B cell (primary cell): ENCODE measurements around the gene PTPRE. TPM values are rescaled to one million over a fixed set of nuclear protein-coding genes. Genes with fewer than 3 reads are reported as not detected.

ENCODE experiments used
- ATAC-seq: fragments of 200-7000 bp; cut with Tn5 transposase; one replicate; pipeline ENCODE4 v1.10.0; 2021; ENCODE audit warnings: low read depth, mild to moderate bottlenecking, moderate number of reproducible peaks, moderate library complexity
- CTCF ChIA-PET: fragments of 350-600 bp; sonication (Branson Sonifier 250); formaldehyde crosslinking; loops from one replicate; lab custom pipeline; 2021; ENCODE audit warnings: antibody characterized with exemption, inconsistent platforms; lab: Charles Lee
- POLR2A ChIA-PET: fragments of 350-600 bp; sonication (Branson Sonifier 250); formaldehyde crosslinking; loops from one replicate; lab custom pipeline; 2021; ENCODE audit warnings: antibody characterized with exemption; lab: Charles Lee
- DNase-seq: peaks from one replicate; pipeline ENCODE4 v3.0.0; 2013
- H2AFZ ChIP-seq: 2 replicates; pipeline ENCODE4 v1.6.1; 2012; ENCODE audit warnings: mild to moderate bottlenecking, low read depth, low read length; ENCODE audit not compliant: insufficient read depth, poor library complexity, severe bottlenecking
- H3K27ac ChIP-seq, 2 donors: 1 replicate in 1 of 2; 2 replicates in 1 of 2; pipeline ENCODE4 v1.5.1; 2012 to 2013; ENCODE audit warnings: low read length in 2 of 2, mild to moderate bottlenecking in 2 of 2, moderate library complexity in 1 of 2
- H3K27me3 ChIP-seq, 4 experiments: fragments of 200-600 bp in 1 of 4; sonication (generic) in 1 of 4; replicated peaks in 1 of 4; 1 replicate in 2 of 4; 2 replicates in 2 of 4; pipeline versions ENCODE4 v1.6.1 to v1.7.0; 2013 to 2016; ENCODE audit warnings: low read length in 3 of 4, mild to moderate bottlenecking in 2 of 4, mixed read lengths in 1 of 4, moderate library complexity in 1 of 4; ENCODE audit not compliant: insufficient read depth in 4 of 4, control insufficient read depth in 3 of 4; ENCODE audit errors: control extremely low read depth in 1 of 4
- H3K36me3 ChIP-seq, 2 experiments: replicated peaks in 1 of 2; 1 replicate in 1 of 2; 2 replicates in 1 of 2; pipeline versions ENCODE4 v1.6.1 to v1.7.1; 2013; ENCODE audit warnings: low read length in 1 of 2; ENCODE audit not compliant: insufficient read depth in 2 of 2, control insufficient read depth in 1 of 2; ENCODE audit errors: control extremely low read depth in 1 of 2, extremely low read depth in 1 of 2
- H3K4me1 ChIP-seq, 2 donors: fragments of 200-600 bp in 1 of 2; sonication (generic) in 1 of 2; 1 replicate in 1 of 2; 2 replicates in 1 of 2; pipeline versions ENCODE4 v1.5.1 to v1.6.1; 2013 to 2017; ENCODE audit warnings: low read length in 2 of 2; ENCODE audit not compliant: control insufficient read depth in 2 of 2, insufficient read depth in 2 of 2
- H3K4me2 ChIP-seq: replicated peaks from 2 replicates; pipeline ENCODE3; 2012; ENCODE audit warnings: mild to moderate bottlenecking, low read depth, low read length; ENCODE audit not compliant: poor library complexity, severe bottlenecking
- H3K4me3 ChIP-seq, 5 experiments: fragments of 200-600 bp in 1 of 5; sonication (generic) in 1 of 5; 1 replicate in 3 of 5; 2 replicates in 2 of 5; pipeline versions ENCODE4 v1.5.1 to v1.7.0; 2011 to 2016; ENCODE audit warnings: low read length in 4 of 5, mild to moderate bottlenecking in 4 of 5, low read depth in 2 of 5, control low read depth in 1 of 5, moderate library complexity in 1 of 5; ENCODE audit not compliant: insufficient read depth in 1 of 5; ENCODE audit errors: control extremely low read depth in 1 of 5, extremely low read depth in 1 of 5
- H3K79me2 ChIP-seq: fragments of 200-600 bp; sonication (generic); one replicate; pipeline ENCODE4 v1.6.0; 2016; ENCODE audit warnings: low read length; ENCODE audit not compliant: control insufficient read depth, insufficient read depth
- H3K9ac ChIP-seq: fragments of 200-600 bp; sonication (generic); 2 replicates; pipeline ENCODE4 v1.6.1; 2017; ENCODE audit warnings: mild to moderate bottlenecking, low read length, moderate library complexity
- H3K9me3 ChIP-seq, 3 donors: one replicate each; pipeline versions ENCODE4 v1.6.1 to v1.7.1; 2013; ENCODE audit warnings: low read length in 2 of 3; ENCODE audit not compliant: control insufficient read depth in 2 of 3, insufficient read depth in 1 of 3; ENCODE audit errors: control extremely low read depth in 1 of 3
- H4K20me1 ChIP-seq: 2 replicates; pipeline ENCODE4 v1.6.0; 2012; ENCODE audit warnings: mild to moderate bottlenecking, low read length; ENCODE audit not compliant: insufficient read depth, control insufficient read depth, poor library complexity, severe bottlenecking
- H3K27ac Mint-ChIP-seq: one replicate; pipeline ENCODE4 v1.8.0; 2021; ENCODE audit warnings: mixed read lengths
- H3K27me3 Mint-ChIP-seq: one replicate; pipeline ENCODE4 v1.8.0; 2021; ENCODE audit warnings: mixed read lengths
- H3K4me1 Mint-ChIP-seq: one replicate; pipeline ENCODE4 v1.8.0; 2021; ENCODE audit warnings: mixed read lengths
- H3K4me3 Mint-ChIP-seq: one replicate; pipeline ENCODE4 v1.8.0; 2021; ENCODE audit warnings: mixed read lengths
- H3K9me3 Mint-ChIP-seq: one replicate; pipeline ENCODE4 v1.8.0; 2022; ENCODE audit warnings: mixed read lengths; ENCODE audit not compliant: insufficient read depth
- EZH2 ChIP-seq: IDR thresholded peaks from 2 replicates; pipeline ENCODE4 v1.6.1; 2012; ENCODE audit warnings: borderline replicate concordance, low read depth, mild to moderate bottlenecking, moderate library complexity, low read length; ENCODE audit not compliant: insufficient read depth, poor library complexity, severe bottlenecking
- WGBS: methylation state at CpG from one replicate; pipeline ENCODE4 v1.1.5; 2013; ENCODE audit warnings: missing lambda C conversion rate; ENCODE audit not compliant: insufficient coverage; 5-methylcytosine and 5-hydroxymethylcytosine counted together
- intact Hi-C: fragments of 100-400 bp; cut with micrococcal nuclease; formaldehyde crosslinking; loops from one replicate; pipeline ENCODE4 v1.10.0; 2022
- polyA plus RNA-seq: library from polyadenylated mRNA; depleted of rRNA; stranded (reverse); fragments of >200 nt; gene quantifications from 2 replicates; pipeline ENCODE4 v1.2.3, GENCODE V29; 2012
- total RNA-seq, 2 donors: library from RNA; stranded (reverse); fragments of 120-200 nt in 1 of 2; gene quantifications; 1 replicate in 1 of 2; 2 replicates in 1 of 2; pipeline versions ENCODE4 v1.2.3 to v1.2.4, GENCODE V29; 2013 to 2022
- TF ChIP-seq, protein P1 (sequence below): fragments of 200-600 bp; IDR thresholded peaks from one replicate; pipeline ENCODE4 v1.8.0; 2022; ENCODE audit warnings: antibody characterized with exemption, mild to moderate bottlenecking

Gene PTPRE
- total and polyA plus RNA-seq, 2 donors (not counting 1 experiment from before 2014, with no cell fraction given), result 6.6 to 32.7 TPM

DNA sequence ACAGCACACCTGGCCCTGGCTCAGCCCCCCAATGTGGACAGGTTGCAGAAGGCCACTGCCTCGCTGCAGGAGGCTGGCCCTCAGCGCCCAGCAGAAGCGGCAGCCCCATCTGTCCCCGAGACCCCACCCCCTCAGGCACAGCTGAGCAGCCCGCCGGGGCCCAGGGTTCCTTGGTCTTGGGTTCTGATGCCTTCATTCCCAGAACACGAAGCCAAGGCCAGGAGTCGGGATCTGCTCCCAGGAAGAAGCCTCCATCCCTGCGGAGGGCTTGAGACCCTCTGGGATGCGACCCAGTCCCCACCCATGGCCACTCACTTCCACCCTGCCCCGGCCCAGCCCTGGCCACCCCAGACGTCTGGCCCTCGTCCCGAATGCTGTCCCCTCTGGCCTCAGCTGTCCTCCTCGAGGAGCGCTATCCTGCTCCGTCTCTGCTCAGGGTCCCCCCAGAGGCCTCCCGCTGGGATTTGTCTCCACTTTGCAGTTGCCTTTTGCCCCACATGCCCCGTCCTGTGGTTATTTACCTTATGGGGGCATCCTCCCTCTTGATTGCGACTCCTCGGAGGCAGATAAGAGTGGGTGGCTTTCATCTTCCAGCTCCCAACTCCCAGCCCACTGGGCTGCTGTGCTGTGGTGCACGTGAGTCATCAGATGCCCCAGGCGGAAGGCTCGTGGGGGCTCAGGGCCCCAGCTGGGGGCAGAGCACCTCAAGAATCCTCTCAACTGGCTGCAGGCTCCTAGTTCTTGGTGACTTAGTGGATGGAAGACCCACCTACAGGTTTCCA, 121.8 kb downstream of the PTPRE start:
- Histone ChIP-seq H3K9me3 (no peaks in the 10 kb centered on the region), H2AFZ (no peak overlapping the region), H3K4me2 (no peak overlapping the region), H3K4me1 (peaks cover 12 to 15% of the 10 kb centered on the region in 2 donors), H3K4me3 (no peak overlapping the region), H3K27ac (no peak overlapping the region), H3K9ac (no peak overlapping the region), H3K27me3 (no peaks in the 10 kb centered on the region), H3K36me3 (no peaks in the 10 kb centered on the region), H4K20me1 (no peaks in the 10 kb centered on the region), H3K79me2 (no peaks in the 10 kb centered on the region)
- DNase-seq (no peak), ATAC-seq (no peak)
- intact Hi-C loops, result no loop called here
- WGBS, result 93% methylated on average over 24 of the region's 24 CpGs
- no peaks in the 10 kb centered on the region for H3K27me3 Mint-ChIP-seq
- ChIA-PET POLR2A (no interaction called here), CTCF (interaction anchor here (0.7 kb wide), 1 partner anchor 41 kb away, joined by 3 read pairs; no protein-coding TSS in a partner anchor)
- no peak for TF ChIP-seq EZH2
- TF ChIP-seq, protein P1, sequence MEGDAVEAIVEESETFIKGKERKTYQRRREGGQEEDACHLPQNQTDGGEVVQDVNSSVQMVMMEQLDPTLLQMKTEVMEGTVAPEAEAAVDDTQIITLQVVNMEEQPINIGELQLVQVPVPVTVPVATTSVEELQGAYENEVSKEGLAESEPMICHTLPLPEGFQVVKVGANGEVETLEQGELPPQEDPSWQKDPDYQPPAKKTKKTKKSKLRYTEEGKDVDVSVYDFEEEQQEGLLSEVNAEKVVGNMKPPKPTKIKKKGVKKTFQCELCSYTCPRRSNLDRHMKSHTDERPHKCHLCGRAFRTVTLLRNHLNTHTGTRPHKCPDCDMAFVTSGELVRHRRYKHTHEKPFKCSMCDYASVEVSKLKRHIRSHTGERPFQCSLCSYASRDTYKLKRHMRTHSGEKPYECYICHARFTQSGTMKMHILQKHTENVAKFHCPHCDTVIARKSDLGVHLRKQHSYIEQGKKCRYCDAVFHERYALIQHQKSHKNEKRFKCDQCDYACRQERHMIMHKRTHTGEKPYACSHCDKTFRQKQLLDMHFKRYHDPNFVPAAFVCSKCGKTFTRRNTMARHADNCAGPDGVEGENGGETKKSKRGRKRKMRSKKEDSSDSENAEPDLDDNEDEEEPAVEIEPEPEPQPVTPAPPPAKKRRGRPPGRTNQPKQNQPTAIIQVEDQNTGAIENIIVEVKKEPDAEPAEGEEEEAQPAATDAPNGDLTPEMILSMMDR, result no peak
- H3K27ac Mint-ChIP-seq, result no peak overlapping the region
- H3K9me3 Mint-ChIP-seq, result no peaks in the 10 kb centered on the region
- H3K4me3 Mint-ChIP-seq, result no peak overlapping the region
- H3K4me1 Mint-ChIP-seq, result peaks cover 11% of the 10 kb centered on the region

DNA sequence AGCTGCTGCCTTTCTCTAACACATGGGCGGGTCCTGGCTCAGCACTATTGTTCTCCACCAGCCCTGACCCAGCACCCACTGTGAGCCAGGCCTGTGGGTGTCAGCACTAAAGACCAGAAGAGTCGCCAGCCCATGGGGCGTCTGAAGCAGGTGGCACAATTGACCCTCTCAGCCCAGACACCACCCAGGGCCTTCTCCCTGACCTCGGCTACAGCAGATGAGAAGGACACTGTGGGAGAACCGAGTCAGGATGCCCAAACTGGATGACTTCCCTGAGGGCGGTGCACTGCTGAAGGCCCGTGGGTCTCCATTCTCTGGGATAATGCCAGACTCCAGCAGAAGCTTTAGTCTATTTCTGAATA, 122.4 kb downstream of the PTPRE start:
- TF ChIP-seq EZH2, result no peak
- TF ChIP-seq, protein P1, result no peak
- Histone ChIP-seq H3K79me2 (no peaks in the 10 kb centered on the region), H3K4me2 (no peak overlapping the region), H3K9ac (no peak overlapping the region), H3K27me3 (no peaks in the 10 kb centered on the region), H3K4me3 (no peak overlapping the region), H2AFZ (no peak overlapping the region), H3K9me3 (no peaks in the 10 kb centered on the region), H3K36me3 (no peaks in the 10 kb centered on the region), H3K27ac (no peak overlapping the region), H4K20me1 (no peaks in the 10 kb centered on the region), H3K4me1 (peaks cover 12 to 15% of the 10 kb centered on the region in 2 donors)
- Mint-ChIP-seq H3K27ac (no peak overlapping the region), H3K27me3 (no peaks in the 10 kb centered on the region), H3K4me3 (no peak overlapping the region), H3K9me3 (no peaks in the 10 kb centered on the region), H3K4me1 (peaks cover 11% of the 10 kb centered on the region)
- ChIA-PET CTCF (interaction anchor here (0.7 to 1.0 kb wide), 2 partner anchors 19 to 40 kb away, joined by 3 to 4 read pairs; no protein-coding TSS in a partner anchor), POLR2A (no interaction called here)
- intact Hi-C loops, result no loop called here
- no peak for ATAC-seq
- DNase-seq, result no peak
- WGBS, result 93% methylated on average over 6 of the region's 7 CpGs
